ENCODE data around the gene KIAA1210.
A peak's percentile ranks its signal among the peaks of the same experiment; 100 is the strongest.

KIAA1210 gene

DNA sequence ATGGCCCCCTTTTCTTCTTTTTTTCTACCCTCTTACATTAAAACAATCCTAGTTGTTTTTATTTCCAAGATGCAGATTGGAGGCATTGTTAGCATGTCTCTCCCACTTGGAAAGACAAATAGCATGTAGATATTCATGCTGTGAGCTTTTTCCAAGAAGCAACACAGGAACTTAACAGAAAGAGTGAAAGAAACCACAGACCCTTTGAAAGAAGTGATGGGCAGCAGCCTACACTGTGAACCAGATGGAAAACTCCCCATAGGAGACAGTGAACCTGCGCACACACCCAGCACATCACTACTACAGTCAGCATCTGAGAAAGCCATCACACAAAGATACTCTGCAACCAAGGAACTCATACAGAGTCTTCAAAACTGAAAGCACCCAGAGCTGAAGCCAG is 37.0 kb downstream of the KIAA1210 start:
- no peak for DNase-seq

DNA sequence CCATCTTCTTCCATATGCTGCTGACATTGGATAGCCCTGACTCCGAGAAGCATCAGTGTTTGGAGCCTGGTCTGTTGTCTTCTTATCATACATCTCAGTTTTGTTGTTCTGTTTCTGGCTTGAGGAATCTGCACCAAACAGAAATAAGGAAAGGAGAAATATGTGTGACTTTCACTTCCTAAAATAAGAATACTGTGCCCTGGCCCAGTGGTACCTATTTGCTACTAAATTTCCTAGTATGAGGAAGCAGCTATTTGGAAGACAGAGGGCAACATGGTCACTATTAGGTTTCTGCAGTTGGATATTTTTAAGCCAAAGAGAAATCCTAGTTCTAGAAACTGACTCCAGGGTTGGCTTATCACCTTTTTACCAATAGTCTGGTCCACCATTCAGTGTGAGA is 38.0 kb downstream of the KIAA1210 start:
- DNase-seq, result no peak

DNA sequence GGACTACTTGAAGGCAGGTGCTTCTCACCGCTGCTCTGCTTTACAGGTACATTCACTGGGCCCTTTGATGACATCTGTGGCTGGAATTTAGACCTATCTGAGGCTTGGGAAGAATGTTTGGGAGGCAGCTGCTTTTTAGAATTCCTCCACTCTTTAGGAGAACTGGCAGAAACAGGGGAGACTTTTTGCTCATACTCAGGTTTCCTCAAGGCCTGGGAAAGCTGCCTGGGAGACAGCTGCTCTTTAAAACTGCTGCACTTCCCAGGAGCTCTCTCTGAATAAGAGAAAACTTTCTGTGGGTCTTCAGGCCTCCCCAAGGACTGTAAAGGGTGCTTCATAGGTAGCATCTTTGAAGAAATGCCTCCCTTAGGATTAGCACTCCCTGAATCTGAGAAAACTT is 40.5 kb downstream of the KIAA1210 start:
- no peak for DNase-seq

DNA sequence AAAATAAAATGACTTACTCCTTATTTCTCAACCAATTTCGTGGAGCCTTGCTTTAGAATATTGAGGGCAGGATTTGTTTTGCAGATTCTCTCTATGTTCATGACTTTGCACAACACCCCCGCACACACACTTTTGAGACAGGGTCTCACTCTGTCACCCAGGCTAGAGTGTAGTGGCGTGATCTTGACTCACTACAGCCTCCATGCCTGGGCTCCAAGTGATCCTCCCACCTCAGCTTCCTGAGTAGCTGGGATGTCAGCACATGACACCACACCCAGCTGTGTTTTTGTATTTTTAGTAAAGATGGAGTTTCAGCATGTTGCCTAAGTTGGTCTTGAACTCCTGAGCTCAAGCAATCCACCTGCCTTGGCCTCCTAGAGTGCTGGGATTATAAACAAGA is 42.8 kb downstream of the KIAA1210 start:
- DNase-seq, result no peak

DNA sequence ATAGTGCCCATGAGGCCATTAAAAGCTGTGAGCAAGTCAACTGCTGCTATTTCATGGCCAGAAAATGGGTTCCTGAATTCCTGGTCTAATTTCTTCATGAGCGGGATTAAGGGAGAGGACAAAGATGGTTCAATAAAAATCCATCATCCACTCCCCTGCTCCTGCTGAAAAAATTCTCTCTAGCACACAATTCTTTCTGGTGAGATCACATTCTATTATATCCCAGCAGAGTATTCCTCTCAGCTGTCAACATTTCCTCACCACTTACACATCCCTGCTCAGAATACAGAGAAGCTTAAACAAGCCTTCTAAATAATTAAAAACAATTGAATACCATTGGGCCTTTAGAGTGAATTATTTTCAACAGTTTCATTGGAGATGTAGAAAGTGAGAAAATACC is 45.3 kb downstream of the KIAA1210 start:
- no peak for DNase-seq

DNA sequence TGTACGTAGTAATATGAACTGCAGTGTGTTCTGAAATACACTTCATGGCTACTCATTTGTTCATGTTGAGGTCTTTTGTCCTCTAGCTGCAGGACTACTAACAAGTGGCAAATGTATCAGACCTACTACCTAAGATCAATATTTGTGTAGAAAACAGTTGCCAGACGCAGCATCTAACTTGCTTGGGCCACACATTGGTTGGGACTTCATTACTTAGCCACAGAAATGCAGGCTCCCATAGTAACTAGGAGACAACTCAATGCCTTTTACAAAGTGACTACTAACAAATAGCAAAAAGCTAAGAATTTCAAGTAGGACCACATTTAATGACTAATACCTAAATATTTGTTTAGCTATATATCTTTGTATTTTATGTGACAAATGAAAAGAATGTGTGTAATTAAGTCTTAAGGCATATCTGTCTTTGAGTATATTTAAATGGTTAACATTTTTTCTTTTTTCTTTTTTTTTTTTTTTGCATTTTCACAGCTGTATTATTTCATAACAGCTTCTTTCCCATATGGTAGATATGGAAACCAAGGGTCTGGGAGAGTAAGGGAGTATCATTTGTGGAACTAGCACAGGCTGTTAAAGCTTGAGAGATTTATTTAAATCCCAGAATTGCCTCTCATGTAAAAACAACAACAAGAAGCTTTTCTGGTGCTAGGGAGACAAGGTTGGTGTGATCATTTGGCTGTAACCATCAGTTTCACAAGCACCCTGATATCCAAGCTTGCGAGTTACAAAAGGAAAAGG is 52.2 kb downstream of the KIAA1210 start:
- no peak for DNase-seq

DNA sequence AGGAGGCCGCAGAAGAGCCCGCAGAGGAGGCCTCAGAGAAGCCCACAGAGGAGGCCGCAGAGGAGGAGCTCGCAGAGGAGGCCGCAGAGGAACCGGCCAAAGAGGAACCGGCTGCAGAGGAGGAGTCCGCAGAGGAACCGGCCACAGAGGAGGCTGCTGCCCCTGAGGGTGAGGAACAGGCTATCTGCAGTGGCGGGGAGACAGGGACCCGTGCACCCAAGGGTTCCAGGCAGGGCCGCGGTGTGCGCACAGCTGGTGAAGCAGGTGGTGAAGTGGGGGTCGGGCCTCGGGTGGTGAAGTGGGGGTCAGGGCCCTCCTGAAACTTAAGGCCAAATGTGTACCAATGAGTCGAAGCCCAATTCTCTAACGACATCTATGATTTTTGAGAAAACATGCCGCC is 53.7 kb downstream of the KIAA1210 start:
- no peak for DNase-seq

DNA sequence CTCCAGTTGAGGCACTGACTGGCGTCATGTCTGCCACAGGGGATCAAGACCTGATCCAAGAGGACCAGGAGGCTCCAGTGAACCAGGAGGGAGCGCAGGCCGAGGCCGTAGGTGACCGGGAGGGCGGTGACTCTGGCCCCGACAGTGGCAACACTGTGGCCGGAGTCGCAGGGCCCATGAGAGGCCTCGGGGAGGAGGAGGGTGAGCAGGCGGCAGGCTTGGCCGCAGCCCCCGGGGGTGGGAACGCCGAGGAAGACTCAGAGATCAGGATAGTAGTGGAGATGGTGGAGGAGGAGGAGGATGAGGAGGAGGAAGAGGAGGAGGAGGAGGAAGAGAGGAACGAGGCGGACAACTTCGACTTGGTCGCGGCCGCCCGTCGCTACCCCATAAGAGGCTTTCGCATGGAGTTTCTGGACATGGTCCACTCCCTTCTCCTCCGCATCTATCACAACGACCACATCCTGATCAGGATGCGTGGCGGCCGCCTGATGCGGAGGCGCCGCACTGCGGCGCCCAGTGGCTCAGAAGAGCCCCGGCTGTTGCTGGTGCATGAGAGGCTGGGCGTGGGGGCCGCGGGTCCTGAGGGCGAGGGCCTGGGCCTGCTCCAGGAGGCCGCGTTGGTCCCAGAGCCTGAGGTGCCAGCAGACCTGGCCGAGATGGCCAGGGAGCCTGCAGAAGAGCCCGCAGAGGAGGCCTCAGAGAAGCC is 54.3 kb downstream of the KIAA1210 start:
- no peak for DNase-seq

DNA sequence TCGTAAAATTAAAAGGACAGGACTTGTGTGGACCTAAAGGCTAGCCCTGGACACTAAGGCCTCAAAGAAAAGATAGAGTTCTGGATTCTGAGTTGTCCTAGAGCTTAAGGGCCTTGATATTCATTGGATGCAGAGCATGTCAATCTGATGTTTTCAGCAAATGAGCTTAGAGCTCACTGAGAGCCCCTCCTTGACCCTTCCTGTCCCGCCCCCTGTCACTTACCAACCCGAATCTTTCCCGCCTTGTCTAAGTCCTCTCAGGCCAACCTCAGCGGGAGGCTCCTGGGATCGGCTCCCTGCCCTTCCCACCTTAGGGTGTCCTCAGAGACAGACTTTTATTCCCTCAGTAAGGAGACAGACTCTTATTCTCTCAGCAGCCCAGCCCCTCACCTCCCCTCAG is 54.9 kb downstream of the KIAA1210 start, which contains the start of gene CT47C1:
TSS of gene CT47C1 (plus strand) at position 250 of the 400 bp plus-strand sequence. CDS start 233 bp downstream, outside the sequence.
- DNase-seq, result no peak

DNA sequence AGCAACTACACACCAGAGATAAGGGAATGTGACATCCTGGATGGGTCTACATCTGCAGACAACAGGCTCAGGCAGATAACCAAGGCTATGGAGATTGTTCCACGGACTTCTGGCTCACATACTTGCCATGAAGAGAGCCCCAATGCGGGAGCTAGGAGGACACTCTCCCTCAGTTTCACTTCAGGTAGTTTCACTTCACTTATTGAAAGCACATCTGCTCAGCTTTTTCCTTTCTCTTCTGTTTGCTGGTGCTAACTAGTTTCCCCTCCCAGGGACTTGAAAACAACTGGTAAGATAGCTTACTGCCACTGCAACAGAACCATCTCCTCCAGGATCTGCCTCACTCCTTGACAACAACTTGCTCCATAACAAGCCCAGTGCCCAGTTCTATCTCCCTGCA is 56.2 kb downstream of the KIAA1210 start:
- DNase-seq, result no peak

DNA sequence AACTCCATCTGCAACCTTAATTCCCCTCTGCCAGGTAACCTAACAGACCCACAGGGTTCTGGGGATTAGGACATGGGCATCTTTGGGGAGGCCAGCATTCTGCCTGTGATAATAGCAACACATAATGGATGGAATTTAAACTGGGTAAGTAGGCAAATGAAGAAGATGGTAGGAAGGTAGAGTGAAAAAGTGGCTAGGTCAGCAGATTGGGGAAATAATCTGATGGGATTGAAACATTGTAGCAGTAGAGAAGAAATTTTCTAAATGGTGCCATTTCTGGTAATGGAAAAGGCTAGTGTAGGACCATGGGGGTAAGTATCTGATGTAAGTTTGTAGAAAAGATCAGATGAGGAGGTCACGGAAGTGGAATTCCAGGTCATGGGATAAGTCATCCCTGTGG is 57.9 kb downstream of the KIAA1210 start:
- DNase-seq, result no peak

DNA sequence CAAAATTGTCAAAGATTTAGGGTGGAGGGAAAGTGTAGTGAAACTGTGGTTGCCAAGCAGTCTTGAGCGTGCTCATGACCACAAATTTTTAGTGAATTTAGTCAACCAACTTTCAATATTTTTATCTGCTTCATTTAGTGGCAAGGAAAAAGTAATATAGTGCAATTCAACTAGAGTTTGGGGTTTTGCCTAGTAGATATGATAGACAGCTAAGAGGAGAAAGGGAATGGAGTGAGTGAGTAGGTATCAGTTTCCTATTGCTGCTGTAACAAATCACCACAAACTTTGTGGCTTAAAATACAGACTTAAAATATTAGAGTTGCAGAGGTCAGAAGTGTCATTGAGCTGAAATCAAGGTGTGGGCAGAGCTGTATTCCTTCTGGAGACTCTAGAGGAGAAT is 58.5 kb downstream of the KIAA1210 start:
- DNase-seq, result no peak

DNA sequence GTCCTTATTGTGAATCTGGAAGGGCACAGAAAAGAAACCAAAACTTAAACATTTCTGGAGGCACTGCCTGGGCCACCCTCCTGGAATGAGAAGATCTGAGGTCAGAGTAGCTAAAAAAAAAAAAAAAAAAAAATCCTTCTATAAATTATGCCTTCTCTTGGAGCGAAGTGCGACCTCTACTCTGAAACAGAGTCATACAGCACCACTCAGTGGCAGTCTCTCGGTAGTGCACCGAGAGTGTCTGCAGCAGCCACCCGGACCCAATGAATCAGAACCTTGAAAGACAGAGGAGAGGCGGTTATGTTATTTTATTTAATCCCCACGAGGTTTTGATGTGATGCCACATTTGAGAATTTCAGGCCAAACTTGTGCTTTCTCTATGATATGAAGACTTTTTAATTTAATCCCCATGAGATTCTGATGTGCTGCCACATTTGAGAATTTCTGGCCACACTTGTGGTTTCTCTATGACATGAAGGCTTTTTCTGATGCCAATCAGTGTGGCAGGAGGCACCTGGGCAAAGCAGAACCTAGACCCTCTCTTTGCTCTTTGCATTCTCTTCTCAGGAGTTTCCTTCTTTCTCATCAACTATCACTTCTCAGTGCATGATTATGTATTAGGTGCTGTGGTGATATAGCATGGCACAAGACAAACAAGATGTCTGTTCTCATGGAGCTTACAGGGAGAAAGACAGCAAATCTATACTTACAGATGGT is 60.4 kb downstream of the KIAA1210 start:
- peak; percentile 0 for DNase-seq

DNA sequence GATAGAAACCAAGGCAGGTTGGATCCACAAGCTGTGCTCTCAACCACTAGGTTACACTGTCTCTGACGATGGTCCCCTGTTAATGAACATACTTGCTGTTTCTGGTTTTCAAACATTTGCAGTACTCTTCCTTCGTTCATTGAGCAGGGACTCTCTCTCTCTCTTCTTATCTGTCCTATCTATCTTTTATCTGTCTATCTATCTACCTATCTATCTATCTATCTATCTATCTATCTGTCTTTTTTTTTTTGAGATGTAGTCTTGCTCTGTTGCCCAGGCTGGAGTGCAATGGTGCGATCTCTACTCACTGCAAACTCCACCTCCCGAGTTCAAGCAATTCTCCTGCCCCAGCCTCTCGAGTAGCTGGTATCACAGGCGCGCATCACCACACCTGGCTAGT is 64.2 kb downstream of the KIAA1210 start:
- no peak for DNase-seq

DNA sequence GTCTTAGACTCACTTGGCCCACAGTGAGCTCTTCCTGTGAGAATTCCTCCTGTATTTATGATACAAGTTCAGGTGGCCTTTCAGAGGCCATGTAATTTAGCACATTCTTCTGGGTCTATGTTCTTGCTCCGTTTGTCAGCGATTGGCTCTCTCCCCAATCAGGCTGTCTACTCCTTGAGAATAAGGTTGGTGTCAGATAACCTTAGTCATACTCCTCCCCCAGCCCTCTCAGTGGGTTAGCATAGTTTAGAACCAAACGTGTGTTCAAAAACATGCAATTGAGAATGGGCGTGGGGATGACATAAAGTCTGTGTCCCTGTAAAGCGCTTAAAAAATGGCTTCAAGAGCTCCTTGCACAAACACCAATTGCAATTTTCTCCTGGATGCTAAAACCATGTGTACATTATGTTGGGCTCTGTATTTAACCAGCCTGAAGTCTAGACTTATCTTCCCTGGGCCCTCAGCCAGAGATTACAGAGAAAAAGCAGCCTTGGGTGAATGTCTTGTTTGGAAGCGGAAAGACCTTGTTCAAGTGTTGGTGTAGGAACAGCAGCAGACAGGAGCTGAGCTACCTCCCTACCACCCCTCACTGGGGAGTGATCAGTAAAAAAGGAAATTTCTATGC is 64.8 kb downstream of the KIAA1210 start:
- DNase-seq, result no peak

DNA sequence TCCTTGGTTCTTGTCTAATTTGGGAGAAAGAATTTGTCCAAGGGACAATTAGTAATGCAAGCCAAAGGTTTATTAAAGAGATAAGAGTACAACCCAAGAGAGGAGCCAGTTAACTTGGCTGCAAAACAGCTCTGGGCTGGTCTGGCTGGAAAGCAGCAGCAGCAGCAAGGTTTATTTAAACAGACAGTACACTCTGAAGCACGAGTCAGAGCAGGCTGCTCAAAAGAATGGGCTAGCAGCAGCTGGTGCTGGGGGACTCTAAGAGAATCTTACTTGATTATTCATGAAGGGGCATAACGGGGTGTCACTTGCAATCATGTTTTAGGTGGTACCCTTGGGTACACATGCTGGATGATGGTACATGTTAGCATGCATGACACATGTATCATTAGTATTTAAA is 71.9 kb downstream of the KIAA1210 start:
- DNase-seq, result no peak

DNA sequence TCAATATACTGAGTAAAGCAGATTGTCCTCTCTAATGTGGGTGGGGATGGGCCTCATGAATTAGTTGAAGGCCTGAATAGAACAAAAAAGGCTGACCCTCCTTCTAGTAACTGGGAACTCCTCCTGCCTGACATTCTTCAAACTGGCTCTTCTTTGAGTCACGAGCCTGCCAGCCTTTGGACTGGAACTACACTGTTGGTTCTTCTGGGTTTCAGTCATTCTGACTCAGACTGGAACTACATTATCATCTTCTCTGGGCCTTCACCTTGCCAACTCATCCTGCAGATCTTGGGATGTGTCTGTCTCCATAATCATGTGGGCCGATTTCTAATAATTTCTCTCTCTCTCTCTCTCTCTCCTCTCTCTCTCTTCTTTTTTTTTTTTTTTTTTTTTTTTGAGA is 81.7 kb downstream of the KIAA1210 start:
- DNase-seq, result no peak

DNA sequence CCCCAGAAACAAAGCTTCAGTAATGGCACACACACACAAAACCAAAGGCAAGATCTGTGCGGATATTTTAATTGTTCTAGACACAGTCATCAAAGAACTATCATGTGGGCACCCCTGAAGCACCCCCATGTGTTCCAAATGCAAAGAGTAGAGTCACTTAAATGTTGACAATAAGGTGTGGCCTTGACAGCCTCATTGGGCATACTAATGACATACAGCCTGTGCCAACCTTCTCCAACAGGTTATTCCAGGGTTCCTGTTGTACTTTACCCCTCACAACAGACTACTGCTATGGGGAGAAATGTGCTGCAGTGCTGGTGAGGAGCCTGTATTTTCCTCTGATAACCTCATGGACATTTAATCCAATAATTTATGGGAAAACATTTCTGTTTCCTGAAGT is 84.6 kb downstream of the KIAA1210 start:
- DNase-seq, result no peak

DNA sequence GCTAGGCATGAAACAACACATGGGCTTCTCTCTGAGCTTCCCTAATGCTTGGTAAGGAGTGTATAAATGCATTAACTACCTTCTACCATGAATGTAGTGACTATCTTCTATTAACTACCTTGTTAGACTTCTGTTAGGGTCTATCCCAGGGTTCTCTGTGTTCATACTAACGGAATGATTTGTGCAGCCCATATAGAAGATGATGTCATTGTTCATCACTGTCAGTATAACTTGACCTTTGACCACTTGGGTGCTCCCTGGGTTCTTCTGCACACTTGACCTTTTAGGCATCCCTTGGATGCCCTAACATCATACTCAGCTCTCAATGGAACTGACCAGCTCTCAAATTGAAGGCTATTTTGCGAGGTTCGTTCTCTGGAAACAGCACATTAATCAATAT is 85.6 kb downstream of the KIAA1210 start:
- no peak for DNase-seq

DNA sequence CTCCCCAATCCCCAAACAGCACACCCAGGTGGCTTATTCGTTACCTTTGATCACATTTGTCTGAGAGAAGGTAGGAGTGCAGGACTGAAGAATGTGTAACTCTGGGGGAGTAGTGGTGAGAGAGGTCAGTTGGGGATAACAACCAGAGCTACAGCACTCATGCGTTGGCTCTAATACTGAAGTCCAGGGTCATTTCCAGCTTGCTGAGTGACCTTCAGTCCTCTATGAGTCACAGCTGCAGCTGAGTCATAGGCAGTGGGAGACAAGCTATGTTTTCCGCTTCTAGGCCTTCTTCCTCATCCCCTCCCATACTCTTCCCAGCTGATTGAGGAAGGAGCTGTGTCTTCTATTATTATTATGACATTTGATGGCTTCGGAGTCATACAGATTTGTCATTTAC is 86.4 kb downstream of the KIAA1210 start:
- no peak for DNase-seq

DNA sequence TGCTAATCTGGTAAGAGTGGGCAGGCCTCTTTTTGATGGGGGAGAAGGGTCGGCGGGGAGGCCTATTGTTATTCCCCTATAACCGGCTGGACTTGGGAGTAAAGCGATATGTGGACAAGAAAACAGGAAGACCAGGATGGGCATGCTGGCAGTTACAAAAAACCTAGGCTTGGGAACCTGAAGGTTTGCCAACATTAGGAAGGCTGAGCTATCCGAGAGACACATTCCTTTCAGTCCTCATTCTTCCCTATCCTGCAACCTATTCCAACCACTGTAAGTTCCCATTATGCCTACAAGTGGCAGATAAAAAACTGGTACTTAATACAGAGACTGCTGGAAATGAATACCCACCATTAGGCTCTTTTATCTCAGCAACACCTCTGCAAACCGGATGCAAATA is 87.2 kb downstream of the KIAA1210 start:
- DNase-seq, result no peak

DNA sequence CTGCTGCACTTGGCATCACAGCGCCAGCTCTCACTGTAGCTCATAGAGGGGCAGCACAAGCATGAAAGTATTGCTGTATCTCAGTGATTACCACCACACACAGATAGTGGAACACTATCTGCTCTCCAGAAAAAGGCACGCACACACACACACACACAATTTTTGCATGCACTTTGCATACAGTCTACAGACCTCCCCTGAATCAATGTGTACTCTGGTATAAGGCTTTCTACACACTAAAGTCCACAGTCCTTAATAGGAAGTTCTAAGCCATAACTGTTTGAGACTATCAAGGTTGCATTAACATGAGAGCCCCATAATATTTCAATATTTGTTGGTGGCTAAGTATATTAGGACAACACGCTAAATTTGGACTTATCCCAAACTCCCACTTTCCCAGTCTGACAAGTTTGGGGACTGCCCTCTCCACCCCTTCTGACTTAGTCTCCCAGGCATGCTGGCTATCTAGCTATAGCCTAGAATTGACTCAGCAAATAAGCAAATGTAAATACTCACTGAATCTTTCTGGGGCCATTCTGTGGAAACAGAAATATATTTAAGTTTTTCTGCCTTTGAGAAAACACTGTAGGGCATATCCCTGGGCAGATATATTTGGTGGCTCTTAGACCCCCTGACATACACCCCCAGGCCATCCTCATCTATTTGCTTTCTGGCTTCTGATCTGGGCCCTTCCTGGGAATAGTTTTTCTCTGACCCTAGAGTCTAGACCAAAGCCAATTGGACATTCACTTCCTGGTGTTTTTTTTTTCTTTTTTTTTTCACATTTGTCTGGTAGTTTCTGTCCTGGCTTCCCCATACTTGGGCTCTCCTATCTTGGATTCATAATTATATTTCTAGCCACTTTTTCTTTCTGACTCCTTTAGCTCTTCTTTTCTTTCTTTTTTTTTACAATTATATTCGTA is 91.2 kb downstream of the KIAA1210 start:
- DNase-seq, result no peak

Data from NCI-H2171 treated with DMSO at 0.1 percent for 48 hours (cell line).